MCF 10A (cell line): Measurements from ENCODE around the gene CCDC188. TPM values are rescaled to one million over a fixed set of nuclear protein-coding genes. Genes with fewer than 3 reads are reported as not detected.

Source experiments
- BruUV-seq: library from RNA; stranded (reverse); fragments of 400-500 nt; replicated peaks from 2 replicates; lab custom pipeline; 2021; lab: Mats Ljungman, UMichigan
- CTCF ChIA-PET: fragments of 300-600 bp; sonication (Branson Sonifier 250); formaldehyde crosslinking; extraction: SDS; loops from one replicate; lab custom pipeline; 2021; ENCODE audit warnings: antibody characterized with exemption, inconsistent platforms; lab: Yijun Ruan, JAX
- POLR2A ChIA-PET: fragments of 300-600, 350-650 bp; sonication (Branson Sonifier 250); formaldehyde crosslinking; extraction: SDS; loops from one replicate; lab custom pipeline; 2020; ENCODE audit warnings: antibody characterized with exemption, inconsistent platforms; lab: Yijun Ruan, JAX
- DNase-seq: peaks from one replicate; pipeline ENCODE4 v3.0.0-alpha.2; 2018; ENCODE audit not compliant: unreplicated experiment
- H3K27ac Mint-ChIP-seq: one replicate; pipeline ENCODE4 v1.8.0; 2022; ENCODE audit warnings: mild to moderate bottlenecking, low read depth, mixed read lengths; ENCODE audit not compliant: unreplicated experiment
- H3K27me3 Mint-ChIP-seq: one replicate; pipeline ENCODE4 v1.8.0; 2022; ENCODE audit warnings: mixed read lengths; ENCODE audit not compliant: insufficient read depth, unreplicated experiment
- H3K36me3 Mint-ChIP-seq: one replicate; pipeline ENCODE4 v1.8.0; 2022; ENCODE audit warnings: mild to moderate bottlenecking, moderate library complexity, mixed read lengths; ENCODE audit not compliant: insufficient read depth, unreplicated experiment
- H3K4me1 Mint-ChIP-seq: one replicate; pipeline ENCODE4 v1.8.0; 2022; ENCODE audit warnings: mixed read lengths; ENCODE audit not compliant: insufficient read depth, unreplicated experiment
- H3K4me3 Mint-ChIP-seq: one replicate; pipeline ENCODE4 v1.8.0; 2022; ENCODE audit warnings: mild to moderate bottlenecking, moderate library complexity, mixed read lengths; ENCODE audit not compliant: unreplicated experiment
- H3K9me3 Mint-ChIP-seq: one replicate; pipeline ENCODE4 v1.8.0; 2022; ENCODE audit warnings: mixed read lengths; ENCODE audit not compliant: unreplicated experiment
- CTCF ChIP-seq: fragments of 200-600 bp; IDR thresholded peaks from one replicate; pipeline ENCODE4 v1.8.0; 2022; ENCODE audit warnings: antibody characterized with exemption, mild to moderate bottlenecking; ENCODE audit not compliant: unreplicated experiment
- intact Hi-C: fragments of 100-400 bp; cut with micrococcal nuclease; formaldehyde crosslinking; loops from 2 replicates; pipeline ENCODE4 v1.14.1; 2022
- total RNA-seq: library from RNA; stranded (reverse); gene quantifications from 2 replicates; pipeline ENCODE4 v1.2.3, GENCODE V29; 2022

Gene CCDC188
- total RNA-seq, 1 experiment from 2014 or later = 0.70 TPM

GRCh38 chr22:20171288-20172140 lies 20.7 kb upstream of the CCDC188 start:
- no peak overlapping the region for H3K27ac Mint-ChIP-seq
- CTCF ChIA-PET = interaction anchor here (0.6 to 0.9 kb wide), 2 partner anchors 14 to 119 kb away, joined by 3 read pairs; no protein-coding TSS in a partner anchor
- POLR2A ChIA-PET = no interaction called here

GRCh38 chr22:20170170-20170569 lies 19.3 kb upstream of the CCDC188 start:
- ChIA-PET POLR2A (no interaction called here), CTCF (no interaction called here)
- Mint-ChIP-seq H3K27me3 (no peaks in the 10 kb centered on the region), H3K36me3 (no peaks in the 10 kb centered on the region), H3K4me3 (no peak overlapping the region), H3K9me3 (no peaks in the 10 kb centered on the region), H3K27ac (no peak overlapping the region), H3K4me1 (no peaks in the 10 kb centered on the region)
- intact Hi-C loops = no loop called here
- TF ChIP-seq CTCF = no peak
- BruUV-seq = no TSS peak
- DNase-seq = no peak

More at GRCh38 chr22:20171288-20172140, 20.7 kb upstream of the CCDC188 start:
- Mint-ChIP-seq H3K4me3 (no peak overlapping the region), H3K9me3 (no peaks in the 10 kb centered on the region), H3K36me3 (no peaks in the 10 kb centered on the region), H3K4me1 (no peaks in the 10 kb centered on the region), H3K27me3 (peaks cover 8% of the 10 kb centered on the region)
- intact Hi-C loops = no loop called here
- TF ChIP-seq CTCF = no peak
- DNase-seq = no peak
- BruUV-seq = no TSS peak

- Mint-ChIP-seq H3K4me1 (no peaks in the 10 kb centered on the region), H3K27me3 (no peaks in the 10 kb centered on the region), H3K27ac (no peak overlapping the region), H3K9me3 (no peaks in the 10 kb centered on the region), H3K4me3 (no peak overlapping the region), H3K36me3 (no peaks in the 10 kb centered on the region)
- no TSS peak for BruUV-seq
- intact Hi-C loops = no loop called here
- ChIA-PET CTCF (no interaction called here), POLR2A (no interaction called here)
- no peak for DNase-seq
- TF ChIP-seq CTCF = no peak
These were observed 18.5 kb upstream of the CCDC188 start for GRCh38 chr22:20169253-20169822.

GRCh38 chr22:20167643-20168322 lies 16.9 kb upstream of the CCDC188 start:
- no peaks in the 10 kb centered on the region for H3K36me3 Mint-ChIP-seq
- ChIA-PET POLR2A (no interaction called here), CTCF (no interaction called here)
- BruUV-seq = no TSS peak
- H3K4me3 Mint-ChIP-seq = no peak overlapping the region
- no peaks in the 10 kb centered on the region for H3K27me3 Mint-ChIP-seq
- no peak overlapping the region for H3K27ac Mint-ChIP-seq
- TF ChIP-seq CTCF = no peak
- H3K9me3 Mint-ChIP-seq = no peaks in the 10 kb centered on the region
- DNase-seq = no peak
- intact Hi-C loops = no loop called here
- no peaks in the 10 kb centered on the region for H3K4me1 Mint-ChIP-seq
